MV-4-11 (cell line): ENCODE data around the gene PSMD5.
A peak's percentile ranks its signal among the peaks of the same experiment; 100 is the strongest.
"Not testable (repeated sequence)": the region's sequence is repeated elsewhere in the genome, so short reads cannot be mapped to it uniquely, and the experiment has no call there.

Source experiments
- DNase-seq: peaks from one replicate; lab custom pipeline; 2025; lab: John Stamatoyannopoulos, UW

PSMD5 gene

GRCh38 chr9:120807607-120808379, 34.9 kb downstream of the PSMD5 start:
- DNase-seq: no peak

- not testable (repeated sequence) for DNase-seq
Observed at GRCh38 chr9:120804784-120805363, 37.8 kb downstream of the PSMD5 start.

- DNase-seq: no peak
Observed at GRCh38 chr9:120801441-120801840, 41.3 kb downstream of the PSMD5 start.

GRCh38 chr9:120792898-120793765, 49.6 kb downstream of the PSMD5 start, which contains the start of gene FBXW2:
Gene FBXW2, minus strand, starts transcription at chr9:120793416. Its CDS starts 5,158 bp downstream, at chr9:120788258.
- peak; percentile 81 for DNase-seq

- no peak for DNase-seq
Observed at GRCh38 chr9:120791161-120791560, 51.6 kb downstream of the PSMD5 start.

GRCh38 chr9:120787933-120788332, 54.8 kb downstream of the PSMD5 start:
- no peak for DNase-seq

- DNase-seq: peak; percentile 34
Observed at GRCh38 chr9:120783602-120784047, 59.1 kb downstream of the PSMD5 start.

GRCh38 chr9:120781236-120781635, 61.5 kb downstream of the PSMD5 start:
- no peak for DNase-seq

GRCh38 chr9:120780367-120780766, 62.4 kb downstream of the PSMD5 start:
- peak; percentile 17 for DNase-seq

- DNase-seq: no peak
Observed at GRCh38 chr9:120779227-120779626, 63.5 kb downstream of the PSMD5 start.

GRCh38 chr9:120778758-120779157, 64.0 kb downstream of the PSMD5 start:
- no peak for DNase-seq

- no peak for DNase-seq
Observed at GRCh38 chr9:120777229-120777628, 65.5 kb downstream of the PSMD5 start.

GRCh38 chr9:120776788-120777187, 65.9 kb downstream of the PSMD5 start:
- DNase-seq: no peak

- DNase-seq: no peak
Observed at GRCh38 chr9:120775859-120776258, 66.9 kb downstream of the PSMD5 start.

GRCh38 chr9:120774719-120775118, 68.0 kb downstream of the PSMD5 start:
- DNase-seq: no peak

- no peak for DNase-seq
Observed at GRCh38 chr9:120773256-120773655, 69.5 kb downstream of the PSMD5 start.

- DNase-seq: peak; percentile 46
Observed at GRCh38 chr9:120770931-120771330, 71.8 kb downstream of the PSMD5 start.

- DNase-seq: no peak
Observed at GRCh38 chr9:120768886-120769285, 73.8 kb downstream of the PSMD5 start.

- no peak for DNase-seq
Observed at GRCh38 chr9:120768247-120768646, 74.5 kb downstream of the PSMD5 start.

GRCh38 chr9:120767451-120767850, 75.3 kb downstream of the PSMD5 start:
- DNase-seq: no peak
